Suprapubic skin (tissue), 3 donors: Measurements from ENCODE around the gene LMNTD2.

Experiments used
- POLR2A ChIP-seq, 2 donors: fragments of 450-650 bp; IDR thresholded peaks; one replicate each; pipeline ENCODE4 v1.6.1; 2017; ENCODE audit warnings: antibody characterized with exemption in 2 of 2, mild to moderate bottlenecking in 2 of 2, moderate library complexity in 2 of 2
- TF ChIP-seq, protein P1 (sequence below), 2 donors: fragments of 200-600 bp in 1 of 2; fragments of 450-650 bp in 1 of 2; sonication (generic) in 1 of 2; IDR thresholded peaks; one replicate each; pipeline ENCODE4 v1.5.1; 2016 to 2019; ENCODE audit warnings: antibody characterized with exemption in 2 of 2, mild to moderate bottlenecking in 1 of 2, moderate library complexity in 1 of 2

DNA sequence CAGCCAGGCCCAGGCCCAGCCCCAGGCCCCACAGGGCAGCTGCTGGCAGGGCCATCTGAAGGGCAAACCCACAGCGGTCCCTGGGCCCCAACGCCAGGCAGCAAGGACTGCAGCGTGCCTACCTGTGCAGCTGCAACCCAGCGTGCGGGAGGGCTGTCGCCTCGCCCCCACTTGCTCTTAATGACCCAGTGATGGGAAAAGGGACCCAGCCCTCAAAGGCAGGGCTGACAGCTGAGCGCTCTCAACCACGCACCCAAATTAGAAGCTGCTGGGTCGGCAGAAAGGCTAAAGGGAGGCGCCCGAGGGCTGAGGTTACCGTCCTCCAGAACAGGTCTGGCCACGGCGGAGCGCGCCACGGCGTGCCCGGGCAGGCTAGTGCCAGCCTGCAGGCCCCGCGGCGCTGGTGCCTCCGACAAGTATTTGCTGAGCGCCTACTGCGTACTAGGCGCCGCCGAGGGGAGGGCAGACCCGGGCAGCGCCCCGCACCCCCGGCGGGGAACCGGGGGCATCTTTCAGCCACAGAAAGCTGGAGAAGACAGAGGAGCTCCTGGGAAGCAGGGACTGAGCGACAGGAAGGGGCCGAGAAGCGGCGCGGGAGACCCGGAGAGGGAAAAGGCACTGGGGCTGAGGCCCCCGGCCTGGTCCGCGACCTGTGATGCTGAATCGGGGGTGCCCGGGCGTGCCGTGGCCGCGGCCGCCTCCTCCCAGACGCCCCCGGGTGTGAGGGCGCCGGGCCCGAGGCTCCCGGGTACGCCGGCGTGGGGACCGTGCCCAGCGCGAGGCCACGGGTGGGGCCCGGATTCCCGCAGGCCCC is 25.9 kb downstream of the LMNTD2 start:
- TF ChIP-seq, protein P1, sequence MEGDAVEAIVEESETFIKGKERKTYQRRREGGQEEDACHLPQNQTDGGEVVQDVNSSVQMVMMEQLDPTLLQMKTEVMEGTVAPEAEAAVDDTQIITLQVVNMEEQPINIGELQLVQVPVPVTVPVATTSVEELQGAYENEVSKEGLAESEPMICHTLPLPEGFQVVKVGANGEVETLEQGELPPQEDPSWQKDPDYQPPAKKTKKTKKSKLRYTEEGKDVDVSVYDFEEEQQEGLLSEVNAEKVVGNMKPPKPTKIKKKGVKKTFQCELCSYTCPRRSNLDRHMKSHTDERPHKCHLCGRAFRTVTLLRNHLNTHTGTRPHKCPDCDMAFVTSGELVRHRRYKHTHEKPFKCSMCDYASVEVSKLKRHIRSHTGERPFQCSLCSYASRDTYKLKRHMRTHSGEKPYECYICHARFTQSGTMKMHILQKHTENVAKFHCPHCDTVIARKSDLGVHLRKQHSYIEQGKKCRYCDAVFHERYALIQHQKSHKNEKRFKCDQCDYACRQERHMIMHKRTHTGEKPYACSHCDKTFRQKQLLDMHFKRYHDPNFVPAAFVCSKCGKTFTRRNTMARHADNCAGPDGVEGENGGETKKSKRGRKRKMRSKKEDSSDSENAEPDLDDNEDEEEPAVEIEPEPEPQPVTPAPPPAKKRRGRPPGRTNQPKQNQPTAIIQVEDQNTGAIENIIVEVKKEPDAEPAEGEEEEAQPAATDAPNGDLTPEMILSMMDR (IDR thresholded peaks at IDR 0.05): no peak
- TF ChIP-seq POLR2A (IDR thresholded peaks at IDR 0.05): no peak
